Suprapubic skin (tissue), 4 donors: ENCODE results near the gene RIN1. TPM values are rescaled to one million over a fixed set of nuclear protein-coding genes. Genes with fewer than 3 reads are reported as not detected.
A peak's percentile ranks its signal among the peaks of the same experiment; 100 is the strongest.

Experiments
- DNase-seq, 2 donors: peaks; one replicate each; pipeline ENCODE4 v3.0.0-alpha.2; 2019; ENCODE audit warnings: low spot score in 2 of 2
- H3K27ac ChIP-seq: fragments of 200-600 bp; sonication (generic); one replicate; pipeline ENCODE4 v1.5.1; 2019
- H3K27me3 ChIP-seq: fragments of 200-600 bp; sonication (generic); one replicate; pipeline ENCODE4 v1.5.1; 2019
- H3K36me3 ChIP-seq: fragments of 200-600 bp; sonication (generic); one replicate; pipeline ENCODE4 v1.5.1; 2019
- H3K4me1 ChIP-seq: fragments of 200-600 bp; sonication (generic); one replicate; pipeline ENCODE4 v1.5.1; 2019
- H3K4me3 ChIP-seq: fragments of 200-600 bp; sonication (generic); one replicate; pipeline ENCODE4 v1.5.1; 2019; ENCODE audit warnings: mild to moderate bottlenecking
- H3K9me3 ChIP-seq: fragments of 200-600 bp; sonication (generic); one replicate; pipeline ENCODE4 v1.5.1; 2019
- EP300 ChIP-seq: sonication (generic); formaldehyde crosslinking; IDR thresholded peaks from one replicate; pipeline ENCODE4 v1.6.1; 2017; ENCODE audit warnings: antibody characterized with exemption
- POLR2A ChIP-seq, 2 donors: fragments of 450-650 bp; IDR thresholded peaks; one replicate each; pipeline ENCODE4 v1.6.1; 2017; ENCODE audit warnings: antibody characterized with exemption in 2 of 2, mild to moderate bottlenecking in 2 of 2, moderate library complexity in 2 of 2
- POLR2AphosphoS5 ChIP-seq, 3 donors: sonication (generic); formaldehyde crosslinking; IDR thresholded peaks; one replicate each; pipeline ENCODE4 v1.6.1; 2017; ENCODE audit warnings: antibody characterized with exemption in 3 of 3
- WGBS: methylation state at CpG from one replicate; pipeline ENCODE4 v1.1.5; 2018; 5-methylcytosine and 5-hydroxymethylcytosine counted together
- total RNA-seq, 4 donors: library from RNA; depleted of rRNA; stranded (reverse); fragments of >200 nt; gene quantifications; one replicate each; pipeline ENCODE4 v1.1.0, GENCODE V29; 2016
- TF ChIP-seq, protein P1 (sequence below), 2 donors: fragments of 200-600 bp in 1 of 2; fragments of 450-650 bp in 1 of 2; sonication (generic) in 1 of 2; IDR thresholded peaks; one replicate each; pipeline ENCODE4 v1.5.1; 2016 to 2019; ENCODE audit warnings: antibody characterized with exemption in 2 of 2, mild to moderate bottlenecking in 1 of 2, moderate library complexity in 1 of 2

Gene RIN1
- total RNA-seq, 4 donors from 2014 or later: 40.3 to 73.6 (median 60.3) TPM

GRCh38 chr11:66327171-66328030 is 8.8 kb downstream of the RIN1 start:
- H3K27me3 ChIP-seq: no peaks in the 10 kb centered on the region

GRCh38 chr11:66326261-66327111 is 9.7 kb downstream of the RIN1 start:
- Histone ChIP-seq H3K4me3 (no peak overlapping the region), H3K27me3 (no peaks in the 10 kb centered on the region), H3K27ac (peak overlapping the region; percentile 74), H3K9me3 (no peaks in the 10 kb centered on the region), H3K4me1 (peaks cover 61% of the 10 kb centered on the region), H3K36me3 (peaks cover under 1% of the 10 kb centered on the region)
- TF ChIP-seq, protein P1, sequence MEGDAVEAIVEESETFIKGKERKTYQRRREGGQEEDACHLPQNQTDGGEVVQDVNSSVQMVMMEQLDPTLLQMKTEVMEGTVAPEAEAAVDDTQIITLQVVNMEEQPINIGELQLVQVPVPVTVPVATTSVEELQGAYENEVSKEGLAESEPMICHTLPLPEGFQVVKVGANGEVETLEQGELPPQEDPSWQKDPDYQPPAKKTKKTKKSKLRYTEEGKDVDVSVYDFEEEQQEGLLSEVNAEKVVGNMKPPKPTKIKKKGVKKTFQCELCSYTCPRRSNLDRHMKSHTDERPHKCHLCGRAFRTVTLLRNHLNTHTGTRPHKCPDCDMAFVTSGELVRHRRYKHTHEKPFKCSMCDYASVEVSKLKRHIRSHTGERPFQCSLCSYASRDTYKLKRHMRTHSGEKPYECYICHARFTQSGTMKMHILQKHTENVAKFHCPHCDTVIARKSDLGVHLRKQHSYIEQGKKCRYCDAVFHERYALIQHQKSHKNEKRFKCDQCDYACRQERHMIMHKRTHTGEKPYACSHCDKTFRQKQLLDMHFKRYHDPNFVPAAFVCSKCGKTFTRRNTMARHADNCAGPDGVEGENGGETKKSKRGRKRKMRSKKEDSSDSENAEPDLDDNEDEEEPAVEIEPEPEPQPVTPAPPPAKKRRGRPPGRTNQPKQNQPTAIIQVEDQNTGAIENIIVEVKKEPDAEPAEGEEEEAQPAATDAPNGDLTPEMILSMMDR (IDR thresholded peaks at IDR 0.05): no peak
- TF ChIP-seq EP300 (no peak), POLR2A (IDR thresholded peaks at IDR 0.05) (no peak), POLR2AphosphoS5 (IDR thresholded peaks at IDR 0.05) (no peak)
- WGBS: 41% methylated on average over 5 of the region's 21 CpGs
- peak in 1 of 2 donors; percentile 77 for DNase-seq

More at GRCh38 chr11:66327171-66328030, 8.8 kb downstream of the RIN1 start:
- TF ChIP-seq, protein P1 (IDR thresholded peaks at IDR 0.05): no peak
- no peak for TF ChIP-seq EP300
- Histone ChIP-seq H3K36me3 (peaks cover 10% of the 10 kb centered on the region), H3K4me3 (no peak overlapping the region), H3K27ac (peak overlapping the region; percentile 74), H3K9me3 (no peaks in the 10 kb centered on the region), H3K4me1 (peaks cover 53% of the 10 kb centered on the region)
- WGBS: 70% methylated on average over 10 of the region's 10 CpGs
- DNase-seq: peak in 1 of 2 donors; percentile 73

DNA sequence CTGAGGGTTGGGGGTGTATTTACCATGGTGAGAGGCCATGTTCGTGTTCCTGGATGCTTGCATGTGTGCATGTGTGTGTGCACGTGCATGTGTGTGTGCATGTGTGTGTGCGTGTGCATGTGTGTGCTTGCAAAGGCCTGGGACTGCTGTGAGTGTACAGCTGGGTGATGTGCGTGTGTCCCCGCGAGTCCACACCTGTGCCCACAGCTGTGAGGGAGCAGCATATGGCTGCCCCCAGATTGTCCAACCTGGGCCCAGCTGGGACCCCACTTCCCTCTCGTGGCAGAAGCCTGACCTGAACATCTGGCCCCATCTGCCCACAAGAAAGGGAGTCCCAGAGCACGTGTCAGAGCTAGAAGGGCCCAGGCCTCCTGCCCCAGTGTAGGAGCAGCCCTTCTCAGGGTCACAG is 11.0 kb downstream of the RIN1 start:
- no peak for DNase-seq
- peaks cover 63% of the 10 kb centered on the region for H3K4me1 ChIP-seq
- no peaks in the 10 kb centered on the region for H3K36me3 ChIP-seq
- 66% methylated on average over 6 of the region's 8 CpGs for WGBS
- TF ChIP-seq POLR2AphosphoS5 (IDR thresholded peaks at IDR 0.05) (no peak), POLR2A (IDR thresholded peaks at IDR 0.05) (no peak), EP300 (no peak)
- TF ChIP-seq, protein P1 (IDR thresholded peaks at IDR 0.05): no peak
- no peak overlapping the region for H3K27ac ChIP-seq
- H3K4me3 ChIP-seq: no peak overlapping the region
- no peaks in the 10 kb centered on the region for H3K9me3 ChIP-seq
- H3K27me3 ChIP-seq: no peaks in the 10 kb centered on the region

DNA sequence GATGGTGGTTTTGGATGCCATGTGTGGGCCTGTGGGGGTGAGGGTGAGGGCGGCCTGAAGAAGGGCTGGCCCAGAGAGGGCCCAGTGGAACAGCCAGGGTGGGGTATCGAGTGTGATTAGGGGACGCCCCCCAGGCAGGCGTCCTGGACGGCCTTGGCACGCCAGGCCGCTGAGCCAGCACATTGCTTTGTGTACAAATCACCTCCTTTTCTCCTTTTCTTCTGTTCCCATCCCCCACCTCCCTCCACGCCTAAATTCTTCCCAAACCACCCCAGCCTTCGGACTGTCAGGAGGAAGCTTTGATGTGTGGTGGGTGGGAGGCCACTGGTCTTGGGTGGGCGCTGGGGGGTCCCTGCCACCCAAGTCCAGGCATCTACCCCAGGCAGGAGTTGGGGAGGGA is 11.6 kb downstream of the RIN1 start:
- no peak overlapping the region for H3K4me3 ChIP-seq
- 41% methylated on average over 10 of the region's 10 CpGs for WGBS
- TF ChIP-seq POLR2AphosphoS5 (IDR thresholded peaks at IDR 0.05) (no peak), POLR2A (IDR thresholded peaks at IDR 0.05) (no peak), EP300 (no peak)
- TF ChIP-seq, protein P1 (IDR thresholded peaks at IDR 0.05): no peak
- H3K36me3 ChIP-seq: no peaks in the 10 kb centered on the region
- peak overlapping the region; percentile 20 for H3K27ac ChIP-seq
- no peak for DNase-seq
- H3K4me1 ChIP-seq: peaks cover 63% of the 10 kb centered on the region
- H3K27me3 ChIP-seq: no peaks in the 10 kb centered on the region
- no peaks in the 10 kb centered on the region for H3K9me3 ChIP-seq

GRCh38 chr11:66323684-66324083 is 12.6 kb downstream of the RIN1 start:
- DNase-seq: no peak
- WGBS: 96% methylated on average over 1 of the region's 1 CpG
- Histone ChIP-seq H3K27me3 (no peaks in the 10 kb centered on the region), H3K36me3 (no peaks in the 10 kb centered on the region), H3K9me3 (no peaks in the 10 kb centered on the region), H3K27ac (no peak overlapping the region), H3K4me1 (peaks cover 65% of the 10 kb centered on the region), H3K4me3 (no peak overlapping the region)
- TF ChIP-seq EP300 (no peak), POLR2AphosphoS5 (IDR thresholded peaks at IDR 0.05) (no peak), POLR2A (IDR thresholded peaks at IDR 0.05) (no peak)
- TF ChIP-seq, protein P1 (IDR thresholded peaks at IDR 0.05): no peak
